IPS-18c (cell line): ENCODE data around the gene CAST.
"Not testable (repeated sequence)": the region's sequence is repeated elsewhere in the genome, so short reads cannot be mapped to it uniquely, and the experiment has no call there.

ENCODE experiments used
- H3K4me3 ChIP-seq: 2 replicates; pipeline ENCODE4 v1.7.0; 2013; ENCODE audit warnings: low read depth, mild to moderate bottlenecking, low read length, moderate library complexity; ENCODE audit not compliant: insufficient read depth
- H3K9me3 ChIP-seq: one replicate; pipeline ENCODE4 v1.6.1; 2013; ENCODE audit warnings: mild to moderate bottlenecking, low read length, moderate library complexity; ENCODE audit not compliant: control insufficient read depth, insufficient read depth

CAST gene

GRCh38 chr5:96775050-96775449, 112.9 kb downstream of the CAST start:
- Histone ChIP-seq H3K4me3 (no peak overlapping the region), H3K9me3 (no peaks in the 10 kb centered on the region)

GRCh38 chr5:96775689-96776088, 113.5 kb downstream of the CAST start:
- H3K9me3 ChIP-seq, result no peaks in the 10 kb centered on the region
- H3K4me3 ChIP-seq, result no peak overlapping the region

GRCh38 chr5:96776621-96777020, 114.4 kb downstream of the CAST start:
- Histone ChIP-seq H3K4me3 (no peak overlapping the region), H3K9me3 (no peaks in the 10 kb centered on the region)

GRCh38 chr5:96778409-96778808, 116.2 kb downstream of the CAST start:
- Histone ChIP-seq H3K9me3 (no peaks in the 10 kb centered on the region), H3K4me3 (no peak overlapping the region)

- no peak overlapping the region for H3K4me3 ChIP-seq
- no peaks in the 10 kb centered on the region for H3K9me3 ChIP-seq
These were observed 118.5 kb downstream of the CAST start for GRCh38 chr5:96780626-96781025.

GRCh38 chr5:96781031-96781971, 119.1 kb downstream of the CAST start:
- Histone ChIP-seq H3K4me3 (no peak overlapping the region), H3K9me3 (no peaks in the 10 kb centered on the region)

GRCh38 chr5:96783326-96783725, 121.2 kb downstream of the CAST start:
- H3K9me3 ChIP-seq, result no peaks in the 10 kb centered on the region

GRCh38 chr5:96785326-96786109, 123.3 kb downstream of the CAST start:
- no peaks in the 10 kb centered on the region for H3K9me3 ChIP-seq

More at GRCh38 chr5:96783326-96783725, 121.2 kb downstream of the CAST start:
- H3K4me3 ChIP-seq, result no peak overlapping the region

GRCh38 chr5:96788112-96788749, 126.1 kb downstream of the CAST start:
- no peaks in the 10 kb centered on the region for H3K9me3 ChIP-seq
- no peak overlapping the region for H3K4me3 ChIP-seq

More at GRCh38 chr5:96785326-96786109, 123.3 kb downstream of the CAST start:
- H3K4me3 ChIP-seq, result no peak overlapping the region

GRCh38 chr5:96789794-96790330, 127.7 kb downstream of the CAST start:
- Histone ChIP-seq H3K9me3 (no peaks in the 10 kb centered on the region), H3K4me3 (no peak overlapping the region)

- Histone ChIP-seq H3K4me3 (no peak overlapping the region), H3K9me3 (no peaks in the 10 kb centered on the region)
These were observed 128.9 kb downstream of the CAST start for GRCh38 chr5:96790961-96791504.

- Histone ChIP-seq H3K4me3 (no peak overlapping the region), H3K9me3 (no peaks in the 10 kb centered on the region)
These were observed 132.6 kb downstream of the CAST start for GRCh38 chr5:96794757-96795156.

GRCh38 chr5:96795626-96796025, 133.4 kb downstream of the CAST start:
- Histone ChIP-seq H3K4me3 (no peak overlapping the region), H3K9me3 (no peaks in the 10 kb centered on the region)

- no peaks in the 10 kb centered on the region for H3K9me3 ChIP-seq
- no peak overlapping the region for H3K4me3 ChIP-seq
These were observed 134.3 kb downstream of the CAST start for GRCh38 chr5:96796434-96796833.

- not testable (repeated sequence) for H3K4me3 ChIP-seq, H3K9me3 ChIP-seq
These were observed 139.5 kb downstream of the CAST start for GRCh38 chr5:96801718-96802117.

- Histone ChIP-seq H3K4me3 (peak overlapping the region; percentile 90), H3K9me3 (no peaks in the 10 kb centered on the region)
These were observed 145.0 kb downstream of the CAST start for GRCh38 chr5:96807075-96807654.

- Histone ChIP-seq H3K9me3 (no peaks in the 10 kb centered on the region), H3K4me3 (peak overlapping the region; percentile 38; the same call in 1 of the 2 replicates)
These were observed 146.3 kb downstream of the CAST start for GRCh38 chr5:96808541-96808828.
